Stimulated activated CD4-positive, alpha-beta T cell treated with anti-CD3 and anti-CD28 coated beads, Interleukin-1b, Interleukin-23, amount 100 ng/mL, for 1 hour (primary cell): ENCODE results near the gene TMEM129.

ENCODE experiments used
- DNase-seq, 2 donors: peaks; one replicate each; pipeline ENCODE4 v3.0.0-alpha.2; 2020; ENCODE audit warnings: low read depth in 2 of 2

TMEM129 gene

GRCh38 chr4:1745165-1745564 is 24.0 kb upstream of the TMEM129 start:
- DNase-seq: no peak

DNA sequence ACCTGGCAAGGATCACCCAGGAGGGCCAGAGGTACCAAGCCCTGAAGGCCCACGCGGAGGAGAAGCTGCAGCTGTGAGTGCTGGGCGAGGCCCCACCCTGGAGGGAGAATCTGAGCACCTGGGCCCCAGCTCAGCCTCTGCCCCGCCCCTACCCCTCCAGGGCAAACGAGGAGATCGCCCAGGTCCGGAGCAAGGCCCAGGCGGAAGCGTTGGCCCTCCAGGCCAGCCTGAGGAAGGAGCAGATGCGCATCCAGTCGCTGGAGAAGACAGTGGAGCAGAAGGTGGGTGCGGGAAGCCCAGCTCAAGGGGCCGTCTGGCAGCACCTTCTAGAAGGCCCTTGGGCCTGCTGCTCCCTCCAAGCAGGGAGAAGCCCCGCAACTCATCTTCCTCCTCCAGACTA is 23.4 kb upstream of the TMEM129 start:
- DNase-seq: no peak

- no peak for DNase-seq
Measured at GRCh38 chr4:1743975-1744374, 22.9 kb upstream of the TMEM129 start.

GRCh38 chr4:1743551-1743950 is 22.4 kb upstream of the TMEM129 start:
- DNase-seq: no peak

- no peak for DNase-seq
Measured at GRCh38 chr4:1741208-1741607, 20.1 kb upstream of the TMEM129 start.

DNA sequence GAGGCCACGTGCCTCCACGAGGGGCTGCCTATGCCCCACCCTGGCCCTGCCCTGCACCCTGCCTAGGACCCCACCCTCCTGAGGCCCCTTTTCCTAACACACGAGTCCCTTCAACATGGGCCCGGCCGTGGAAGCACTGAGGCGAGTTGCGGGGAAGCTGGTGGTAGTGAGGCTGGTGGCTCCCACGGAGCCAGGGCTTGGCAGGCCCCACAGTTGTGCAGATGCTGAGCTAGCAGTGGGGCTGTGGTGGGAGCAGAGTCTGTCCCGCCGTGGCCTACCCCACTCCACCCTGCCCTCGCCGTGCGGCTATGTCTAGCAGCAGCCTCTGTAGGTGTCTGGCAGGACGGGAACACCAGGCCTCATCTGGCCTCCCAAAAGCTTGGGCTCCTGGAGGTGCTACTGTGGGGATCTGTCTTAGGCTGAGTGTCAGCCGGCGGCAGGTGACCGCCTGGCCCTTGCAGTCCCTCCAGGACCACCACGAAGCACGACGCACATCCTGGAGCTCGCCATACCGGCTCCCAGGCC is 19.0 kb upstream of the TMEM129 start:
- DNase-seq: no peak

GRCh38 chr4:1739358-1739757 is 18.2 kb upstream of the TMEM129 start:
- DNase-seq: no peak

DNA sequence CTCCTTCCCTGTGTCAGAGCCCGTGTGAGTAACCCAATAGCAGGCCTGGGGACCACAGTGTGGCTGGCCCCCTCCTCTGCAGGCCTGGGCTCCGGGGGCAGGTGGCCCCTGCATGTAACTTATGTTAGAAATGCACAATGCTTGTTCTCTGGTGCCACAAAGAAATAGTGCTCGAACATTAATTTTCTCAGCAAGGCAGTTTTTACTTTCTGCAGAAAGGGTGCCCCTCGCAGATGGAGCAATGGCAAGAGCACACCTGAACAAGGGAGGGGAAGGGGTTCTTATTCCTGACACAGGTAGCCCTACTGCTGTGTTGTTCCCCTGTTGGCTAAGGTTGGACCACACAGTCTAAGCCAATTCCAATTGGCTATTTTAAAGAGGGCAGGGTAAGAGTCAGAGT is 17.3 kb upstream of the TMEM129 start:
- DNase-seq: no peak

GRCh38 chr4:1737666-1738065 is 16.5 kb upstream of the TMEM129 start:
- DNase-seq: no peak

GRCh38 chr4:1736812-1737211 is 15.7 kb upstream of the TMEM129 start:
- DNase-seq: no peak

- no peak for DNase-seq
Measured at GRCh38 chr4:1735215-1735614, 14.1 kb upstream of the TMEM129 start.

GRCh38 chr4:1732911-1733310 is 11.8 kb upstream of the TMEM129 start:
- no peak for DNase-seq

- DNase-seq: no peak
Measured at GRCh38 chr4:1731180-1731579, 10.1 kb upstream of the TMEM129 start.

GRCh38 chr4:1730532-1731135 is 9.5 kb upstream of the TMEM129 start:
- no peak for DNase-seq

DNA sequence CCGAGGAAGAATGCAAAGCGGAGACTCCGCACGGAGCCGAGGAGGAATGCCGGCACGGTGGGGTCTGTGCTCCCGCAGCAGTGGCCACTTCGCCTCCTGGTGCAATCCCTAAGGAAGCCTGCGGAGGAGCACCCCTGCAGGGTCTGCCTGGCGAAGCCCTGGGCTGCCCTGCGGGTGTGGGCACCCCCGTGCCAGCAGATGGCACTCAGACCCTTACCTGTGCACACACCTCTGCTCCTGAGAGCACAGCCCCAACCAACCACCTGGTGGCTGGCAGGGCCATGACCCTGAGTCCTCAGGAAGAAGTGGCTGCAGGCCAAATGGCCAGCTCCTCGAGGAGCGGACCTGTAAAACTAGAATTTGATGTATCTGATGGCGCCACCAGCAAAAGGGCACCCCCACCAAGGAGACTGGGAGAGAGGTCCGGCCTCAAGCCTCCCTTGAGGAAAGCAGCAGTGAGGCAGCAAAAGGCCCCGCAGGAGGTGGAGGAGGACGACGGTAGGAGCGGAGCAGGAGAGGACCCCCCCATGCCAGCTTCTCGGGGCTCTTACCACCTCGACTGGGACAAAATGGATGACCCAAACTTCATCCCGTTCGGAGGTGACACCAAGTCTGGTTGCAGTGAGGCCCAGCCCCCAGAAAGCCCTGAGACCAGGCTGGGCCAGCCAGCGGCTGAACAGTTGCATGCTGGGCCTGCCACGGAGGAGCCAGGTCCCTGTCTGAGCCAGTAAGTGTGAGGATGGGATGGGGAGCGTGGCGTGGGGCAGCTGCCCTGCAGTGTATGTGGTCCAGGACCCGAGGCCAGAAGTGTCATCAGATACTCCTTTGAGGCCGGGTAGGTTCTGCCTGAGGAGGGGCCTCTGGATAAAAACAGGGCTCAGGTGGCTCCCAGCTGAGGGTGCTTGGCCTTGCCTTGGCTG is 7.2 kb upstream of the TMEM129 start:
- DNase-seq: no peak

- DNase-seq: no peak
Measured at GRCh38 chr4:1727117-1728031, 6.3 kb upstream of the TMEM129 start.

- peak; percentile 79 to 93 for DNase-seq
Measured at GRCh38 chr4:1726146-1726934, 5.2 kb upstream of the TMEM129 start.

DNA sequence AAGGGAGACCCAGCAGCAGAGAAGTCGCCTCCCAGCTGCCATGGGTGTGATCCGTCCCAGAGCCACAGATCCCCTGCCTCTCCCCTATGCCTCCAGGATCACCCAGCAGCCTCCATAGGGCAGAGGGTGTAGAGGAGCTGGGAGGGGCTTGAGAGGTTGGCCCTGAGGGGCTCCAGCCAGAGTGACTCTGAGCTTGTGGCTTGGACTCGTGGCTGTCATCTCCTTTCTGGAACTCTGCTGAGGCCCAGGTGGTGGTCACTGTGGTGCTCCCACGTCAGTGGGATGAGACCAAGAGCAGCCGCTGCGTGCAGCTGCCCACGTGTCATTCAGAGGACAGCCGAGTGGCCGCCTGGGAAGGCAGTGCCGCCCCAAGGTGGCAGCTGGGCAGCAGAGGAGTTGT is 4.4 kb upstream of the TMEM129 start:
- no peak for DNase-seq

DNA sequence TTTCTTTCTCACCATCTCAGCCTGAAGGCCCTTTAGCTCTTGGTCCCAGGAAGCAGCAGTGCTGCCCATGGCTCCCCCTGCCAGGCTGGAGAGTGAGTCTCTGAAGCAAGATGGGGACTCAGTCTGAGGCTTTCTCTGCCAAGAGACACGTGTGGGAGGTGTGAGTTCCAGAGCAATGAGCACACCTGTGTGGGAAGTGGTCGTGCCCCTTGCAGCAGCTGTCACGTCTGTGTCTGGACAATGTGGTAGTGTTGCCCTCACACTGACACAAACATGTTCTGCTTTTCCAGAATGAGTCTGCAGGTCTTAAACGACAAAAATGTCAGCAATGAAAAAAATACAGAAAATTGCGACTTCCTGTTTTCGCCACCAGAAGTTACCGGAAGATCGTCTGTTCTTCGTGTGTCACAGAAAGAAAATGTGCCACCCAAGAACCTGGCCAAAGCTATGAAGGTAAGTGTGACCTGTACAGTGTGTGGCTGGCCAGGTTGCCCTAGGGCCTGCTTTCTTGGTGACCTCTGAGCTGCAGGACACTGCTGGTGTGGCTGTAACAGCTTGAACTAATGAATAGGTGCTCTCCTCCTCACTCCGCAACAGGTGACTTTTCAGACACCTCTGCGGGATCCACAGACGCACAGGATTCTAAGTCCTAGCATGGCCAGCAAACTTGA is 2.1 kb upstream of the TMEM129 start:
- no peak for DNase-seq

DNA sequence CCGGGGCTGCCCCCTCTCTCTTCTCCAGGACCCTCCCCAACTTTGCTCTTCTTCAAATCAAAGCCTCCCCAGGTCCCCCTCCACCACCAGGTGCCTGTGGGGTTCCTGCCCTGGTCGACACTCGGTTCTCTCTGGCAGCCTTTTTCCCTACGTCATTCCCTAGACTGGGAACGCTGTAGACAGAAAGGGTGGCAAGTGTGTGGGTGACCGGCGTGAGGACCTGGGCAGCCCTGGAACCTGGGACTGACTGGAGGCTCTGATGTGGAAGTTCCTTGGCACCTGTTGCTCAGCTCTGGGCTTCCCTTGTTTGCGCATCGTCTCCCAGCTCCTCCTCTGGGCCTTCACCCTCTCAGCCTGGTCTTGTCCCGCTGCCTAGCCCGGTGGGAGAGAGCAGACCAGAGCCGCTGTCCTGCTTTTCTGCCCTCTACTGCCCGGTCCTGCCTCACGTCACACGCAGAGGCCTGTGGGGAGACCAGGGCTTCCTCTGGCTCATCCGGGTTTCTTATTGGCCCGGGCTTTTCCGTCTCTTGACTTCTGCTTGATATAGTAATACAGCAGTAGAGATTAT is 1.5 kb upstream of the TMEM129 start:
- no peak for DNase-seq
